HG02623 (cell line): Measurements from ENCODE around the gene THAP5.

Experiments used
- ATAC-seq: cut with Tn5 transposase; IDR thresholded peaks from one replicate; pipeline ENCODE4 v1.9.1; 2021; ENCODE audit warnings: moderate library complexity; ENCODE audit not compliant: unreplicated experiment

The THAP5 gene, protein sequence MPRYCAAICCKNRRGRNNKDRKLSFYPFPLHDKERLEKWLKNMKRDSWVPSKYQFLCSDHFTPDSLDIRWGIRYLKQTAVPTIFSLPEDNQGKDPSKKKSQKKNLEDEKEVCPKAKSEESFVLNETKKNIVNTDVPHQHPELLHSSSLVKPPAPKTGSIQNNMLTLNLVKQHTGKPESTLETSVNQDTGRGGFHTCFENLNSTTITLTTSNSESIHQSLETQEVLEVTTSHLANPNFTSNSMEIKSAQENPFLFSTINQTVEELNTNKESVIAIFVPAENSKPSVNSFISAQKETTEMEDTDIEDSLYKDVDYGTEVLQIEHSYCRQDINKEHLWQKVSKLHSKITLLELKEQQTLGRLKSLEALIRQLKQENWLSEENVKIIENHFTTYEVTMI

DNA sequence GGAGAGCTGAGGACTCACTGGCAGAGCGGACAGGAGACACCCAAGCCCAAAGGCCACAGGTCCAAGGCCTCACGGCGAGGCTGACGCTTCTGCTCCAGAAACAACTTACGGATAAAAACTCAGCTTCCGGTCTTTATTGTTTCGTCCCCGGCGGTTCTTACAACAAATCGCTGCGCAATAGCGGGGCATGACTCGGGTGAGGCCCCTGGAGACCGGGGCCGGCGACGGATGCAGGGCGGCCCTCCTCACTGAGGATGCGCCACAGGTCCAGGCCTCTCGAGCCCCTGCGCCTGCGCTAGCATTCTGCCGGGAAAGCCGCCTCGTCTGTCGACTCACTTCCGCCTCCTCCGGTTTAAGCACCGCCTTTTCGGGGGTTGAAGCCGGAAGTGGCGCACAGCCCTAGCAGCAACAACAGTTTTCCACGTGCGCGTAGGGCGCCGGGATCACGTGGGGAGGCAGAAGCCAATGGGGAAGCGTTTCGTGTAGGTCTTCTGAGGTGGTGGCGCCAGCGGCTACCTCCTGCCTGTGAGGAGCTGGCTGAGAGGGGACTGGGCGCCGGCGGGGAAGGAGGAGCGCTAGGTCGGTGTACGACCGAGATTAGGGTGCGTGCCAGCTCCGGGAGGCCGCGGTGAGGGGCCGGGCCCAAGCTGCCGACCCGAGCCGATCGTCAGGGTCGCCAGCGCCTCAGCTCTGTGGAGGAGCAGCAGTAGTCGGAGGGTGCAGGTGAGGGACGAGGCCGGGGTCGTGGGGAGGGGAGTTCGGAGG, at the start of gene THAP5, which contains the start of gene DNAJB9:
Gene THAP5 (minus strand): TSS at position 326 of the 765 bp plus-strand sequence. CDS start 137 bp downstream, at position 189.
Gene DNAJB9 (plus strand): TSS at position 494 of the 765 bp plus-strand sequence. CDS start 1,853 bp downstream, outside the sequence.
- peak; percentile 96 for ATAC-seq

- ATAC-seq = no peak
These were observed 48.5 kb upstream of the THAP5 start for GRCh38 chr7:108618056-108618455.

- ATAC-seq = no peak
These were observed 45.4 kb upstream of the THAP5 start for GRCh38 chr7:108614896-108615295.

DNA sequence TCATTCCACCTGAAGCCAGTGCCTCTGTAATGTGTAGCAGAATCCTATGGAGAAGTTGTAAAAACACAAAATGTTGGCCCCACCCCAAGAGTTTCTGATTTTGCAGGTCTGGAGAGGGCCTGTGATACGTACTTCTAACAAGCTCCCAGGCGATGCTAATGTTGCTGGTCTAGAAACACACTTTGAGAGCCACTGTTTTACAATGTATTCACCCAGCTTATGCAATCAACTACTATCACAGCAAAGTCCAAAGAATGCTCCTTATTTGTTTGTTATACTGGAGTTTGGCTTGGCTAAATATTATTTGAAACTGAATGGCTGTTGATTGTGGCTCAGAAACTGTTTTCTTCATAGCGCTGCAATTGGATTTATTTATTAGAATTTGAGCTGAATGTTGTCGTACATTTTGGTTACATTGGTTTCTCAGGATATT, 44.5 kb upstream of the THAP5 start:
- ATAC-seq = no peak

- peak; percentile 84 for ATAC-seq
These were observed 43.8 kb upstream of the THAP5 start for GRCh38 chr7:108613147-108613948.

GRCh38 chr7:108611268-108611667, 41.8 kb upstream of the THAP5 start:
- no peak for ATAC-seq

- no peak for ATAC-seq
These were observed 40.1 kb upstream of the THAP5 start for GRCh38 chr7:108609643-108610042.

- ATAC-seq = no peak
These were observed 36.2 kb upstream of the THAP5 start for GRCh38 chr7:108605559-108606201.

GRCh38 chr7:108604307-108605077, 35.0 kb upstream of the THAP5 start:
- ATAC-seq = no peak

- no peak for ATAC-seq
These were observed 34.3 kb upstream of the THAP5 start for GRCh38 chr7:108603656-108604306.

DNA sequence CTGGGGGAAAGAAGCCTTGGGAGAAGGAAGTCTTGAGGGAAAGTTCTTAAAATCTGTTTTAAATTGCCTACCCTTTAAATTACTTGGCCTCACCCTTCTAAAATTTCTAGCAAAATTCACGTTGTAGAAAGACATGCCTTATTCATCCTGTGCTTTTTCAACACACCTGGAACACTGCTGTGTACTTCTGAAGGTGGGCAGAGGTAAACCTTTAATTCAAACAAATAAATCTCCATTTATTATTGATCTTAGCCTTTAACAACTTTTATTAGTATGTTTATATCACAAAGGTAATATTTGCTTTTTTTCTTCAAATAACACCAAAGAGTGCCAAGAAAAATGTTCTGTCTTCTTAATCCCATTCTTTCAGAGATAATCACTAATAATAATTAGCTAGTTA, 30.9 kb upstream of the THAP5 start:
- no peak for ATAC-seq

- ATAC-seq = no peak
These were observed 29.5 kb upstream of the THAP5 start for GRCh38 chr7:108598914-108599580.

GRCh38 chr7:108598153-108598552, 28.6 kb upstream of the THAP5 start:
- no peak for ATAC-seq

- ATAC-seq = peak; percentile 64
These were observed 27.1 kb upstream of the THAP5 start for GRCh38 chr7:108596560-108596959.

GRCh38 chr7:108592646-108593201, 23.2 kb upstream of the THAP5 start:
- ATAC-seq = no peak

DNA sequence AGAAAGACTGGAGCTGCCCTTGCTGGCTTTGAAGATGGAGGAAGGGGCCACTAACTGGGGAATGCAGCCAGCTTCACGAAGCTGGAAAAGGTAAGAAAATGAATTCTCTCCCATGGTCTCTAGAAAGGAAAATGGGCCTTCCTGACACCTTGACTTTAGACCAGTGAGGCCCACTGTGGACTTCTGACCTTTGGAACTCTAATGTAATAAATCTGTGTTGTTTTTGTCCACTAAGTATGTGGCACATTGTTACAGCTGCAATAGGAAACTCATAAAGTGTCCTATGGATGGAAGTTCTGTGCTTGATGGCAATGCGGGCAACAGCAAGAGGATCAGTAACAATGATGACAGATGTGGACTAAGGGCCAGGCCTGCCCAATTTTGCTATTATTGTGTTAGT, 21.1 kb upstream of the THAP5 start:
- no peak for ATAC-seq

- no peak for ATAC-seq
These were observed 20.4 kb upstream of the THAP5 start for GRCh38 chr7:108589874-108590273.

DNA sequence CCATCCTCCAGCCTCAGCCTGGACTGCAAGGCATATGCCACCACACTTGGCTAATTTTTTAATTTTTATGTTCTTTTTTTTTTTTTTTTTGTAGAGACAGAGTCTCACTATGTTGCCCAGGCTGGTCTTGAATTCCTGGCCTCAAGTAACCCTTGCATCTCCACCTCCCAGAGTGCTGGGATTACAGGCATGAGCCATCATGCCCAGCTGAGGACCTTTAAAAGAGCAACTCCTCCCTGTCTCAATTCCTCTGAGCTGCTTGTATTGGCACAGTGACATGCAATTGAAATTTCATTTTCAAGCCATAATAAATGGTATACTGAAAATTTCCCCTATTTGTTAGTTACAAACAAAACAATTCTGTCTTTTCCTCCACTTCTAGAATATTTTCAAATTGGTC, 19.7 kb upstream of the THAP5 start:
- no peak for ATAC-seq
